HepG2 (cell line): ENCODE measurements around the gene PSMB3. TPM values are rescaled to one million over a fixed set of nuclear protein-coding genes. Genes with fewer than 3 reads are reported as not detected.

ENCODE experiments used
- AKAP8 ChIP-seq: sonication (generic); formaldehyde crosslinking; IDR thresholded peaks from 2 replicates; pipeline ENCODE4 v1.5.1; 2020; ENCODE audit warnings: mild to moderate bottlenecking, missing genetic modification reagents
- CBX5 ChIP-seq: sonication (generic); formaldehyde crosslinking; IDR thresholded peaks from 2 replicates; pipeline ENCODE4 v1.4.0; 2020; ENCODE audit warnings: missing genetic modification reagents, borderline replicate concordance
- CREM ChIP-seq, 2 experiments: sonication (generic) in 1 of 2; formaldehyde crosslinking in 1 of 2; IDR thresholded peaks; 2 replicates each; pipeline versions ENCODE4 v1.4.0 to v1.6.1; 2016 to 2020; ENCODE audit warnings: antibody characterized with exemption in 1 of 2, mild to moderate bottlenecking in 1 of 2, missing genetic modification reagents in 1 of 2
- FOXO1 ChIP-seq: sonication (generic); formaldehyde crosslinking; IDR thresholded peaks from 2 replicates; pipeline ENCODE4 v1.4.0; 2020; ENCODE audit warnings: missing genetic modification reagents
- IKZF4 ChIP-seq: sonication (generic); formaldehyde crosslinking; IDR thresholded peaks from 2 replicates; pipeline ENCODE4 v1.5.1; 2020; ENCODE audit warnings: borderline replicate concordance, mild to moderate bottlenecking, low read depth, missing genetic modification reagents; ENCODE audit errors: not compliant biosample characterization
- MEIS2 ChIP-seq: sonication (generic); formaldehyde crosslinking; IDR thresholded peaks from 2 replicates; pipeline ENCODE4 v1.9.0; 2021; ENCODE audit warnings: mild to moderate bottlenecking, missing genetic modification reagents
- MTA1 ChIP-seq: sonication (generic); formaldehyde crosslinking; IDR thresholded peaks from 2 replicates; pipeline ENCODE4 v1.4.0; 2020; ENCODE audit warnings: missing genetic modification reagents, mild to moderate bottlenecking, borderline replicate concordance
- SOX5 ChIP-seq: IDR thresholded peaks from 2 replicates; pipeline ENCODE4 v1.6.1; 2016; ENCODE audit warnings: borderline replicate concordance
- ZNF20 ChIP-seq: sonication (generic); formaldehyde crosslinking; IDR thresholded peaks from 2 replicates; pipeline ENCODE4 v1.4.0; 2020; ENCODE audit warnings: mild to moderate bottlenecking, moderate library complexity, missing genetic modification reagents
- ZNF256 ChIP-seq: sonication (generic); formaldehyde crosslinking; conservative IDR thresholded peaks from 2 replicates; pipeline ENCODE4 v1.4.0; 2020; ENCODE audit warnings: missing genetic modification reagents
- ZNF552 ChIP-seq: sonication (generic); formaldehyde crosslinking; IDR thresholded peaks from 2 replicates; pipeline ENCODE4 v1.9.0; 2022; ENCODE audit warnings: missing genetic modification reagents, mild to moderate bottlenecking, borderline replicate concordance
- ZNF746 ChIP-seq: sonication (generic); formaldehyde crosslinking; IDR thresholded peaks from 2 replicates; pipeline ENCODE4 v1.8.0; 2022; ENCODE audit warnings: mild to moderate bottlenecking, missing genetic modification reagents
- ZNF776 ChIP-seq: sonication (generic); formaldehyde crosslinking; IDR thresholded peaks from 2 replicates; pipeline ENCODE4 v1.4.0; 2020; ENCODE audit warnings: mild to moderate bottlenecking, missing genetic modification reagents
- ZNF790 ChIP-seq: sonication (generic); formaldehyde crosslinking; IDR thresholded peaks from 2 replicates; pipeline ENCODE4 v1.8.0; 2022; ENCODE audit warnings: missing genetic modification reagents, mild to moderate bottlenecking, borderline replicate concordance
- ZNF841 ChIP-seq: sonication (generic); formaldehyde crosslinking; IDR thresholded peaks from 2 replicates; pipeline ENCODE4 v1.8.1; 2023; ENCODE audit warnings: missing genetic modification reagents, borderline replicate concordance
- polyA plus RNA-seq, 8 experiments: library from polyadenylated mRNA; depleted of rRNA in 3 of 8; stranded (reverse) in 7 of 8; unstranded in 1 of 8; fragments of >200 nt; fragmentation: Illumina TruSeq in 4 of 8; extraction: Trizol in 4 of 8; gene quantifications; 2 replicates each; pipeline versions ENCODE4 v1.2.1 to v1.2.3, GENCODE V29; 2011 to 2016; ENCODE audit warnings: low read depth in 4 of 8, missing spikeins in 1 of 8, mixed read lengths in 1 of 8; ENCODE audit not compliant: insufficient read depth in 1 of 8
- total RNA-seq, 5 experiments: library from RNA; depleted of rRNA; stranded (reverse); fragments of >200 nt; fragmentation: Illumina TruSeq; extraction: Trizol; gene quantifications; 2 replicates each; pipeline ENCODE4 v1.2.3, GENCODE V29; 2016; ENCODE audit warnings: low read depth in 1 of 5
- TF ChIP-seq, protein P1 (sequence below): sonication (generic); formaldehyde crosslinking; IDR thresholded peaks from 2 replicates; pipeline ENCODE4 v1.4.0; 2020; ENCODE audit warnings: mild to moderate bottlenecking, low read depth, missing genetic modification reagents
- TF ChIP-seq, protein P2 (sequence below): sonication (generic); formaldehyde crosslinking; IDR thresholded peaks from 2 replicates; pipeline ENCODE4 v1.5.1; 2020; ENCODE audit warnings: missing genetic modification reagents, mild to moderate bottlenecking, borderline replicate concordance
- TF ChIP-seq, protein P3 (sequence below): sonication (generic); formaldehyde crosslinking; IDR thresholded peaks from 2 replicates; pipeline ENCODE4 v1.4.0; 2020; ENCODE audit warnings: missing genetic modification reagents, borderline replicate concordance

PSMB3 gene
- total and polyA plus RNA-seq, 2 of the 13 experiments (the other 11 are each of a cell fraction or from before 2014, with no cell fraction given): 366 to 517 TPM

DNA sequence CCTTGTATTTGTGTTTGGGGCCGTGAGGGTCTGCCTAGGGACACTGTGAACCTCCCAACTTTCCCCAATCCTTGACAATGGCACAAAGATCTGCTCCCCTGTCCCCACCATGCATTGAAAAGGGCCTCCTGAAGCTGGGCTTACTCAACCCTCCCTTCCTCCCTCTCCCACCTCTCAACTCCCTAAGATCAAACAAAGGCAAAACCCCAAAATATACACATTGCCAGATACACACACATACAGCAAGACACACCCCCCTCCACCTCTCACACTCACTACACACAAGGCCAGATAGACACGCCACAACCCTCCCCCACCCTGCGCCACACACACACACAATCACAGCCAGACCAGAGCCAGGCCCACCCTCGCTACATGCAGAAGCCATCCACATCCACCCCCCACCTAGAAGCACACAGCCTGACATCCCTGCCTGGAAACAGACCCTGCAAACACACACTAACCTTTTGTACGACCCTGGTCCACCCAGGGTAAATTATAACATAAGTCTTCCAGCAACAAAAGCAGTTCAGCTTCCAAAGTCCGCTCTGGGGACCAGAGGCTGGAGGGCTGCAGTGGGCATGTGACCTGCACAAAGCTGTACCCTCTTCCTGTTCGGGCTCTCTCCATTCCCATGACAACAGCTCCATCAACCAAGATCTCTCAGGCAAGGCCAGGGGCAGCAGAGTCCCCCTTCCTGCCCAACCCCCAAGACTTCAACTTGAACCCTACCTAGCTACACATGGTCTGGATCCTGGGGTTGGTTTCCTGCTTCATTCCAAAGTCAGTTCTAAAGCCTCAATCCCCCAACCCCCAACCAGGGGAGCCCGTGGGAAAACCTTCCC, 6.3 kb upstream of the PSMB3 start (continued):
- TF ChIP-seq CBX5 (no peak; the same call in 1 of the 2 replicates), IKZF4 (CRISPR knock-in tag) (no peak), MTA1 (CRISPR knock-in tag) (0 out of 2 replicates have a peak, but pooled peaks have one; percentile 36), SOX5 (CRISPR knock-in tag) (peak; percentile 91; the same call in 1 of the 2 replicates), AKAP8 (CRISPR knock-in tag) (no peak), ZNF746 (peak; percentile 88; the same call in 1 of the 2 replicates), ZNF552 (CRISPR knock-in tag) (peak; percentile 88), ZNF256 (CRISPR knock-in tag) (no peak), FOXO1 (CRISPR knock-in tag) (peak; percentile 45; the same call in 1 of the 2 replicates), MEIS2 (peak; percentile 75; the same call in 1 of the 2 replicates), ZNF841 (CRISPR knock-in tag) (no peak), ZNF790 (CRISPR knock-in tag) (no peak), ZNF20 (CRISPR knock-in tag) (no peak), CREM (IDR thresholded peaks at IDR 0.05) (peak; percentile 70; the same call in 1 of the 2 replicates), CREM (CRISPR knock-in tag; IDR thresholded peaks at IDR 0.05) (no peak), ZNF776 (CRISPR knock-in tag) (no peak; the same call in 1 of the 2 replicates)
- TF ChIP-seq, protein P1, sequence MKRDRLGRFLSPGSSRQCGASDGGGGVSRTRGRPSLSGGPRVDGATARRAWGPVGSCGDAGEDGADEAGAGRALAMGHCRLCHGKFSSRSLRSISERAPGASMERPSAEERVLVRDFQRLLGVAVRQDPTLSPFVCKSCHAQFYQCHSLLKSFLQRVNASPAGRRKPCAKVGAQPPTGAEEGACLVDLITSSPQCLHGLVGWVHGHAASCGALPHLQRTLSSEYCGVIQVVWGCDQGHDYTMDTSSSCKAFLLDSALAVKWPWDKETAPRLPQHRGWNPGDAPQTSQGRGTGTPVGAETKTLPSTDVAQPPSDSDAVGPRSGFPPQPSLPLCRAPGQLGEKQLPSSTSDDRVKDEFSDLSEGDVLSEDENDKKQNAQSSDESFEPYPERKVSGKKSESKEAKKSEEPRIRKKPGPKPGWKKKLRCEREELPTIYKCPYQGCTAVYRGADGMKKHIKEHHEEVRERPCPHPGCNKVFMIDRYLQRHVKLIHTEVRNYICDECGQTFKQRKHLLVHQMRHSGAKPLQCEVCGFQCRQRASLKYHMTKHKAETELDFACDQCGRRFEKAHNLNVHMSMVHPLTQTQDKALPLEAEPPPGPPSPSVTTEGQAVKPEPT: no peak
- TF ChIP-seq, protein P2, sequence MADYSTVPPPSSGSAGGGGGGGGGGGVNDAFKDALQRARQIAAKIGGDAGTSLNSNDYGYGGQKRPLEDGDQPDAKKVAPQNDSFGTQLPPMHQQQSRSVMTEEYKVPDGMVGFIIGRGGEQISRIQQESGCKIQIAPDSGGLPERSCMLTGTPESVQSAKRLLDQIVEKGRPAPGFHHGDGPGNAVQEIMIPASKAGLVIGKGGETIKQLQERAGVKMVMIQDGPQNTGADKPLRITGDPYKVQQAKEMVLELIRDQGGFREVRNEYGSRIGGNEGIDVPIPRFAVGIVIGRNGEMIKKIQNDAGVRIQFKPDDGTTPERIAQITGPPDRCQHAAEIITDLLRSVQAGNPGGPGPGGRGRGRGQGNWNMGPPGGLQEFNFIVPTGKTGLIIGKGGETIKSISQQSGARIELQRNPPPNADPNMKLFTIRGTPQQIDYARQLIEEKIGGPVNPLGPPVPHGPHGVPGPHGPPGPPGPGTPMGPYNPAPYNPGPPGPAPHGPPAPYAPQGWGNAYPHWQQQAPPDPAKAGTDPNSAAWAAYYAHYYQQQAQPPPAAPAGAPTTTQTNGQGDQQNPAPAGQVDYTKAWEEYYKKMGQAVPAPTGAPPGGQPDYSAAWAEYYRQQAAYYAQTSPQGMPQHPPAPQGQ: peak; percentile 14; the same call in 1 of the 2 replicates
- TF ChIP-seq, protein P3, sequence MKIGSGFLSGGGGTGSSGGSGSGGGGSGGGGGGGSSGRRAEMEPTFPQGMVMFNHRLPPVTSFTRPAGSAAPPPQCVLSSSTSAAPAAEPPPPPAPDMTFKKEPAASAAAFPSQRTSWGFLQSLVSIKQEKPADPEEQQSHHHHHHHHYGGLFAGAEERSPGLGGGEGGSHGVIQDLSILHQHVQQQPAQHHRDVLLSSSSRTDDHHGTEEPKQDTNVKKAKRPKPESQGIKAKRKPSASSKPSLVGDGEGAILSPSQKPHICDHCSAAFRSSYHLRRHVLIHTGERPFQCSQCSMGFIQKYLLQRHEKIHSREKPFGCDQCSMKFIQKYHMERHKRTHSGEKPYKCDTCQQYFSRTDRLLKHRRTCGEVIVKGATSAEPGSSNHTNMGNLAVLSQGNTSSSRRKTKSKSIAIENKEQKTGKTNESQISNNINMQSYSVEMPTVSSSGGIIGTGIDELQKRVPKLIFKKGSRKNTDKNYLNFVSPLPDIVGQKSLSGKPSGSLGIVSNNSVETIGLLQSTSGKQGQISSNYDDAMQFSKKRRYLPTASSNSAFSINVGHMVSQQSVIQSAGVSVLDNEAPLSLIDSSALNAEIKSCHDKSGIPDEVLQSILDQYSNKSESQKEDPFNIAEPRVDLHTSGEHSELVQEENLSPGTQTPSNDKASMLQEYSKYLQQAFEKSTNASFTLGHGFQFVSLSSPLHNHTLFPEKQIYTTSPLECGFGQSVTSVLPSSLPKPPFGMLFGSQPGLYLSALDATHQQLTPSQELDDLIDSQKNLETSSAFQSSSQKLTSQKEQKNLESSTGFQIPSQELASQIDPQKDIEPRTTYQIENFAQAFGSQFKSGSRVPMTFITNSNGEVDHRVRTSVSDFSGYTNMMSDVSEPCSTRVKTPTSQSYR (CRISPR knock-in tag): peak; percentile 70
